ENCODE data around the gene ZFP69B. TPM values are rescaled to one million over a fixed set of nuclear protein-coding genes. Genes with fewer than 3 reads are reported as not detected.
A peak's percentile ranks its signal among the peaks of the same experiment; 100 is the strongest.

Gene ZFP69B
- total and polyA plus RNA-seq, 10 of the 15 experiments (the other 5 are each of a cell fraction or from before 2014, with no cell fraction given) = 1.3 to 5.7 (median 3.4) TPM

DNA sequence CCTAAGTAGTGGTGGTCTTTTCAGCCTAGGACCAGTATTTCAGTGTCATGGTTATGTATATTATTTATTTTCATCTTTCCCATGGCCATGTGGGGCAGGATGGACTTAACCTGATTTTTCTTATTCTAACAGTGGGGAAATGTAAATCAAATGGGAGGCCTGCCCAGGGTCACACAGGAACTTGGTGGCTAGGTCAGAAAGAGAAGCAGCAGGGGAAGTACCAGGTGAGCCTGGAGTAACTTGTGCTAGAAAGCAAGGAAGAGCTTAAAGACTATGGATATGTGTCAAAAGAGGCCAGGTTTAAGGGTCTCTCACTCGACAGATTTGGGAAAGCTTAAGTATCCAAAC is 936 bp downstream of the ZFP69B start (continued):
- no peak for TF ChIP-seq SUPT20H (IDR thresholded peaks at IDR 0.05; ENCODE audit: borderline replicate concordance, control insufficient read depth, low read depth, low read length)
- TF ChIP-seq DPF2 (IDR thresholded peaks at IDR 0.05) = no peak
- TF ChIP-seq ATF7 (IDR thresholded peaks at IDR 0.05; ENCODE audit: low read depth) = 0 out of 2 replicates have a peak, but pooled peaks have one; percentile 46
- no peak for TF ChIP-seq MAX (IDR thresholded peaks at IDR 0.05; ENCODE audit: low read depth, low read length)
- TF ChIP-seq E4F1 (IDR thresholded peaks at IDR 0.05; ENCODE audit: borderline replicate concordance, partially characterized antibody) = no peak
- TF ChIP-seq CEBPB (IDR thresholded peaks at IDR 0.05; ENCODE audit: borderline replicate concordance in 1 of 2, low read depth in 2 of 2, low read length in 2 of 2) = no peak
- TF ChIP-seq NBN (IDR thresholded peaks at IDR 0.05) = peak; percentile 59; the same call in 1 of the 2 replicates
- TF ChIP-seq CREB1 (IDR thresholded peaks at IDR 0.05; ENCODE audit: low read depth) = peak; percentile 4; the same call in 1 of the 2 replicates
- TF ChIP-seq ZBED1 (IDR thresholded peaks at IDR 0.05; ENCODE audit: borderline replicate concordance) = 0 out of 2 replicates have a peak, but pooled peaks have one; percentile 13
- no peak for TF ChIP-seq SREBF2 (IDR thresholded peaks at IDR 0.05; ENCODE audit: low read length)

DNA sequence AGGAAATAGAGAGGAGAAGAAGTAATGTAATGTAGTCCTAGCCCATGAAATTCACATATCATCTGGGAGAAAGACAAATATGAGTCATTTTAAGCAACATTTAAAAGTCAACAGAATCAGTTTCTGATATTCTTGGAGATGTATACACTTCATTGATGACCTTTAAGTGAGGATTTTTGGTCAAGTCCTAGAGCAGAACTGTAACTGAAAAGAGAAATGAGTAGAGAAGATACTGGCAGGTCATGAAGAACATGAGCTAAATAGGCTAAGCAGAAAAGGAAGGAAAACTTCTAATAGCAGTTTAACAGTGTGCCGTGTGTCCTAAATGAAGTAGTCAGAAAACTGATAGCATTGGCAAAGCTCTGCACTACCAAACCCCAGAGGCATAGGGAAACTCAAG is 4.6 kb downstream of the ZFP69B start:
- SMC1A ChIA-PET (ENCODE audit: uncharacterized antibody, unreplicated experiment) = interaction anchor here (0.6 to 0.9 kb wide), 3 partner anchors 11 to 178 kb away, joined by 3 to 4 read pairs (median 3); no protein-coding TSS in a partner anchor
- RAD21 ChIA-PET (ENCODE audit: unreplicated experiment) = no interaction called here
- POLR2A ChIA-PET = no interaction called here
- CTCF ChIA-PET = no interaction called here
- Histone ChIP-seq H3K27me3 (replicated peaks in 1 of 2; ENCODE audit: control insufficient read depth in 2 of 2, insufficient read depth in 2 of 2, low read length in 1 of 2) (no peaks in the 10 kb centered on the region), H3K4me3 (no peak overlapping the region), H3K9ac (ENCODE audit: control insufficient read depth, insufficient read depth, low read length) (no peak overlapping the region), H3K27ac (ENCODE audit: control insufficient read depth, insufficient read depth) (no peak overlapping the region), H4K20me1 (ENCODE audit: control insufficient read depth, insufficient read depth) (no peaks in the 10 kb centered on the region), H3K79me2 (ENCODE audit: control insufficient read depth, insufficient read depth, low read length) (no peaks in the 10 kb centered on the region), H3K4me2 (ENCODE audit: control insufficient read depth, insufficient read depth) (no peak overlapping the region), H2AFZ (ENCODE audit: control insufficient read depth, low read depth, low read length) (no peak overlapping the region), H3K36me3 (ENCODE audit: control insufficient read depth in 2 of 2, insufficient read depth in 2 of 2, low read length in 1 of 2) (no peaks in the 10 kb centered on the region; a peak in 1 of 4 replicates), H3K9me3 (replicated peaks; ENCODE audit: control insufficient read depth, insufficient read depth, low read length) (peaks cover 47% of the 10 kb centered on the region), H3K4me1 (ENCODE audit: control insufficient read depth, insufficient read depth, low read length) (no peaks in the 10 kb centered on the region)
- in situ Hi-C loops (cut with MboI) = no loop called here
- FAIRE-seq (no peak), ATAC-seq (no peak), DNase-seq (ENCODE audit: low read depth, low spot score) (no peak)
- no TSS peak for BruUV-seq (replicated peaks)
- intact Hi-C loops (cut with micrococcal nuclease; ENCODE audit: unreplicated experiment) = no loop called here
- WGBS (ENCODE audit: insufficient coverage, insufficient replicate concordance, low lambda C conversion rate, missing lambda C conversion rate) = 8% methylated on average over 1 of the region's 1 CpG
- TF ChIP-seq SPI1 (IDR thresholded peaks at IDR 0.05; ENCODE audit: borderline replicate concordance, insufficient read depth, low read depth, low read length) (no peak), CEBPZ (IDR thresholded peaks at IDR 0.05; ENCODE audit: low read depth, low read length) (no peak), TCF3 (IDR thresholded peaks at IDR 0.05; ENCODE audit: borderline replicate concordance, insufficient read depth, low read depth, low read length) (no peak), CTCF (IDR thresholded peaks at IDR 0.05 in 2 of 3, conservative IDR thresholded peaks at IDR 0.05 in 1 of 3; ENCODE audit: control insufficient read depth in 2 of 3, extremely low read depth in 1 of 3, insufficient read depth in 1 of 3, low read depth in 3 of 3, low read length in 3 of 3) (no peak), PAX8 (IDR thresholded peaks at IDR 0.05) (no peak), GATAD2B (conservative IDR thresholded peaks at IDR 0.05; ENCODE audit: low read depth) (no peak)

Data from GM12878 (cell line).